ENCODE data around the gene MYO1B.

Gene MYO1B

GRCh38 chr2:191303140-191304005 lies 58.2 kb downstream of the MYO1B start:
- peak overlapping the region; percentile 48 for H3K27ac ChIP-seq
- no peak for TF ChIP-seq CTCF (IDR thresholded peaks at IDR 0.05)
- TF ChIP-seq ZFX (IDR thresholded peaks at IDR 0.05; ENCODE audit: borderline replicate concordance), result no peak

DNA sequence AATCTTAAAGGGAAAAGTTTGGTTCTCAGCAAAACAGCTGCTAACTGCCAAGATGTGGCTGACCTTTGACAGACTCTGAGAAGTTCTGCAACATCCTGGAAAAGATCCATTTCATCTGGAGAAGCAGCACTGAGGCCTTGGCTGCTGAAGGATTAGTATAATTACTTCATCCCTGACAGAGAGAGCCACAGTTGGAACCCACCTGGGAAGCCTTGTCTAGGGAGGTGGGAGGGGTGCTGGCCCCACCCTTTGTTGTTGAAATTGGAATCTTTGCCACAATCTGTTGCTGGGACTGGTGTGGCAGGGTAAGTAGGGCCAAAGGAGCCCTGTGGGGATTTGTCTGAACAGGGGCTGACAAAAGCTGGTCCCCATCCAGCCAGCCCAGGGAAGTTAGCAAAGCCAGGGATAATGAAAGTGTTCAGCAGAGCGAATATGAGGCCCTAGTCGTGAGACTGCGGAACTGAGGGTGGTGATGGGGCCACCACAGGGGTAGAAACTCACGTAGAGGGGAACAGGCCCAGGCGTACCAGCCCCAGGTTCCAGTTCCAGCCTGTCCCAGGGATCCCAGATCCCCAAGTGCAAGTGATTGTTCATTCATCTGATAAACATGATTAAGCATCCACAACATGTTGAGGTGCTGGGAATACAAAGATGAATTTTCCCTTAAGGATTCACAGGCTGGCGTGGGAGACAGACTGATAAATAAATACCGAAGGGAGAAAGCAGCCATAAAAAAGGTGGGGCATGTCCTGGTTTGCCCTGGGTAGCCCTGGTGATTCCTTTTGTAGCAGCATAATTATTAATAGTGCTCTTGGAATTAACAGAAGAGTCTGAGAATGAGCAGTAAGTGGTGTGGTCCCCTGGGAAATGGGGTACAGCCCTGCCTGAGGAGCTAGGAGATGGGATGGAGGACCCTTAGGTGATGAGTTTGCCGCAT lies 60.0 kb downstream of the MYO1B start:
- no peak overlapping the region for H3K27ac ChIP-seq
- TF ChIP-seq CTCF (IDR thresholded peaks at IDR 0.05), result no peak
- no peak for TF ChIP-seq ZFX (IDR thresholded peaks at IDR 0.05; ENCODE audit: borderline replicate concordance)

GRCh38 chr2:191308026-191308425 lies 62.8 kb downstream of the MYO1B start:
- H3K27ac ChIP-seq, result no peak overlapping the region
- TF ChIP-seq CTCF (IDR thresholded peaks at IDR 0.05), result no peak
- TF ChIP-seq ZFX (IDR thresholded peaks at IDR 0.05; ENCODE audit: borderline replicate concordance), result no peak

DNA sequence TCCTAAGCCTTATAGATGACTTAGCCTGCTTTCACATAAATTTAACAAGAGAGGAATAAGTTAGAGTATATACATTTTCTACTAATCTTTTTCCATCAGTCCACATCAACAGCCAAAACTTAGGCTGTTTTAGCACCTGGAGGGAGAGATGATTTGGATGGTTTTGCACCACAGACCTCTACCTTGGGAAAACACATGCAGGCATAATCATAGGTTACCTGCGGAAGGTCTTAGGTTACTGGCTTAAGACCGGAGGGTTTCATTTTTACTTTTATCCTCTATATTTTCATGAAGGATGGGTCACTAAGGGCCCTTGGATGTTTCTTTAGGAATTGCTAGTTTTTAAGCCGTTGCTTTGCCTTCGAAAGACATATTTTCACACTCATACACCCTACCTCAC lies 66.0 kb downstream of the MYO1B start:
- TF ChIP-seq CTCF (IDR thresholded peaks at IDR 0.05) (no peak), ZFX (IDR thresholded peaks at IDR 0.05; ENCODE audit: borderline replicate concordance) (no peak)
- H3K27ac ChIP-seq, result no peak overlapping the region

DNA sequence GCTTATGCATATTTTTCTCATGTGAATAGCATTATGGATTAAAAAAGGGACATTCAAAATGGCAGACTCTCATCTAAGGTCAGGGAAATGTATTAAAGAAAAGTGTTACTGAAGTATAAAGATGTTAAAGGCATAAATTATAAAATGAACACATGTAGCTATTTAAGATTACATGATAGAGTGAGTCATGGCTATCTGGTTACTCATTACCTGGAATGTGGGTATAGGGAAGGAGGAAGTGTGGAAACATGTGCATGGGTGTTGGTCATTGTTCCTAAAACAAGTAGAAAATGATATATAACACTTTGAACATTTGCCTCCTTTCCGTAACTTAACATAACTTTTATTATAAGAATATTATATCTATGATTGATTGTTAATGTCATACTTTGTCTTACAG lies 66.4 kb downstream of the MYO1B start:
- TF ChIP-seq CTCF (IDR thresholded peaks at IDR 0.05) (no peak), ZFX (IDR thresholded peaks at IDR 0.05; ENCODE audit: borderline replicate concordance) (no peak)
- H3K27ac ChIP-seq, result no peak overlapping the region

- H3K27ac ChIP-seq, result no peak overlapping the region
- TF ChIP-seq CTCF (IDR thresholded peaks at IDR 0.05) (no peak), ZFX (IDR thresholded peaks at IDR 0.05; ENCODE audit: borderline replicate concordance) (no peak)
Observed at GRCh38 chr2:191312163-191312562, 67.0 kb downstream of the MYO1B start.

Measured in 22Rv1 (cell line).